Measurements from ENCODE around the gene KLC4.
A peak's percentile ranks its signal among the peaks of the same experiment; 100 is the strongest.

KLC4 gene

GRCh38 chr6:43070028-43070632 lies 10.7 kb downstream of the KLC4 start:
- Histone ChIP-seq H2AFZ (no peak overlapping the region), H3K4me1 (no peaks in the 10 kb centered on the region), H3K27ac (no peak overlapping the region), H3K4me3 (ENCODE audit: low read depth, low read length) (no peak overlapping the region), H3K36me3 (ENCODE audit: control insufficient read depth, insufficient read depth, low read length) (no peaks in the 10 kb centered on the region), H3K27me3 (ENCODE audit: control insufficient read depth, insufficient read depth, low read length) (no peaks in the 10 kb centered on the region), H3K79me2 (no peaks in the 10 kb centered on the region), H3K9ac (no peak overlapping the region), H3K9me3 (ENCODE audit: control insufficient read depth, low read length) (no peaks in the 10 kb centered on the region), H3K4me2 (ENCODE audit: low read length) (no peak overlapping the region)
- TF ChIP-seq, protein P1, sequence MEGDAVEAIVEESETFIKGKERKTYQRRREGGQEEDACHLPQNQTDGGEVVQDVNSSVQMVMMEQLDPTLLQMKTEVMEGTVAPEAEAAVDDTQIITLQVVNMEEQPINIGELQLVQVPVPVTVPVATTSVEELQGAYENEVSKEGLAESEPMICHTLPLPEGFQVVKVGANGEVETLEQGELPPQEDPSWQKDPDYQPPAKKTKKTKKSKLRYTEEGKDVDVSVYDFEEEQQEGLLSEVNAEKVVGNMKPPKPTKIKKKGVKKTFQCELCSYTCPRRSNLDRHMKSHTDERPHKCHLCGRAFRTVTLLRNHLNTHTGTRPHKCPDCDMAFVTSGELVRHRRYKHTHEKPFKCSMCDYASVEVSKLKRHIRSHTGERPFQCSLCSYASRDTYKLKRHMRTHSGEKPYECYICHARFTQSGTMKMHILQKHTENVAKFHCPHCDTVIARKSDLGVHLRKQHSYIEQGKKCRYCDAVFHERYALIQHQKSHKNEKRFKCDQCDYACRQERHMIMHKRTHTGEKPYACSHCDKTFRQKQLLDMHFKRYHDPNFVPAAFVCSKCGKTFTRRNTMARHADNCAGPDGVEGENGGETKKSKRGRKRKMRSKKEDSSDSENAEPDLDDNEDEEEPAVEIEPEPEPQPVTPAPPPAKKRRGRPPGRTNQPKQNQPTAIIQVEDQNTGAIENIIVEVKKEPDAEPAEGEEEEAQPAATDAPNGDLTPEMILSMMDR (IDR thresholded peaks at IDR 0.05) = peak; percentile 50

DNA sequence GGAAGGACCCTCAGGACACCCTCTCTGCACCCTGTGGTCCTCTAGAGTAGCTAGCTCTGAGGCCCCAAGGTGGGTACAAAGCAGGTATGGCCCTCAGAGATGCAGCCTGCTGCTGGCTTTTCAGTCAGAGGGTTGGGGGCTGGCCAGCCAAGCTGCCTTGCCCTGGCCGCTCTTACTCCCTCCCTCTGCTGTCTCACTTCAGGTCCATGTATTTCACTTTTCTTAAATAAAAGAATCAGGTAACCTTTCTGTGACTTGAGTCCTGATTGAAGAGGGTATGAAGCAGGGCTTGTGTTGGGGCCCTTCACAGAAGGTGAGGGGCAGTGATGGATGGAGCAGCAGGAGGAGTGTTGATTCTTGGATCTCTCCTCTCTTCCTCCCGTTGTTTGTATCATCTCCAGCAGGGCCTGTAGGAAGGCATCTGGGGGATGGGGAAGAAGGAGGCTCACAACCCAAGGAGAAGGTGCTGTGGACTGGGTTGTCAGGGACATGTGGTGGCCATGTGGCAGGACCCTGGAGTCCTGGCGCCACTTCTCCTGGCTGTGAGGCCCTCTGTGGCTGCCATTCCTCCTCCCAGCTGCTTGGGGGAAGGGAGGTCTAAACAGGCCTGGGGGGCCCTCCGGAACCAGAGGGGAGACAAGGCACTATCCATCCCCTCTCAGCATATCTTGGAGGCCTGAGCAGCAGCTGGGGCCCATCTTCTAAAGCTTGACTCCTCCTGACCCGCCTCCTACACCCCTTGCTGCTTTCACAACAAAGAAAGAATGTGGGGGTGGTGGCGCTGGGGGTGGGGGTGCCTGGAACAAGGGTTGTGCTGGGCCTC lies 15.6 kb downstream of the KLC4 start:
- no peak overlapping the region for H3K27ac ChIP-seq
- H3K79me2 ChIP-seq = peaks cover 16% of the 10 kb centered on the region
- no peaks in the 10 kb centered on the region for H3K9me3 ChIP-seq (ENCODE audit: control insufficient read depth, low read length)
- no peak overlapping the region for H2AFZ ChIP-seq
- H3K36me3 ChIP-seq (ENCODE audit: control insufficient read depth, insufficient read depth, low read length) = no peaks in the 10 kb centered on the region
- no peak overlapping the region for H3K4me3 ChIP-seq (ENCODE audit: low read depth, low read length)
- H3K4me2 ChIP-seq (ENCODE audit: low read length) = no peak overlapping the region
- peaks cover 9% of the 10 kb centered on the region for H3K4me1 ChIP-seq
- no peaks in the 10 kb centered on the region for H3K27me3 ChIP-seq (ENCODE audit: control insufficient read depth, insufficient read depth, low read length)
- H3K9ac ChIP-seq = no peak overlapping the region
- TF ChIP-seq, protein P1 (IDR thresholded peaks at IDR 0.05) = no peak

GRCh38 chr6:43075670-43076463 lies 16.4 kb downstream of the KLC4 start, which contains the start of gene PTK7:
TSS of gene PTK7 (plus strand) at chr6:43076314. CDS start at chr6:43076489, 175 bp downstream.
- Histone ChIP-seq H2AFZ (peak within 1 kb of the TSS; percentile 95), H3K27ac (no peak within 1 kb of the TSS), H3K9ac (peak within 1 kb of the TSS; percentile 72), H3K4me3 (ENCODE audit: low read depth, low read length) (peak within 1 kb of the TSS; percentile 72), H3K9me3 (ENCODE audit: control insufficient read depth, low read length) (no peaks in the 10 kb centered on the region), H3K4me2 (ENCODE audit: low read length) (peak within 1 kb of the TSS; percentile 92), H3K79me2 (peaks cover 16% of the 10 kb centered on the region), H3K4me1 (peaks cover 9% of the 10 kb centered on the region), H3K36me3 (ENCODE audit: control insufficient read depth, insufficient read depth, low read length) (no peaks in the 10 kb centered on the region), H3K27me3 (ENCODE audit: control insufficient read depth, insufficient read depth, low read length) (no peaks in the 10 kb centered on the region)
- TF ChIP-seq, protein P1 (IDR thresholded peaks at IDR 0.05) = no peak

DNA sequence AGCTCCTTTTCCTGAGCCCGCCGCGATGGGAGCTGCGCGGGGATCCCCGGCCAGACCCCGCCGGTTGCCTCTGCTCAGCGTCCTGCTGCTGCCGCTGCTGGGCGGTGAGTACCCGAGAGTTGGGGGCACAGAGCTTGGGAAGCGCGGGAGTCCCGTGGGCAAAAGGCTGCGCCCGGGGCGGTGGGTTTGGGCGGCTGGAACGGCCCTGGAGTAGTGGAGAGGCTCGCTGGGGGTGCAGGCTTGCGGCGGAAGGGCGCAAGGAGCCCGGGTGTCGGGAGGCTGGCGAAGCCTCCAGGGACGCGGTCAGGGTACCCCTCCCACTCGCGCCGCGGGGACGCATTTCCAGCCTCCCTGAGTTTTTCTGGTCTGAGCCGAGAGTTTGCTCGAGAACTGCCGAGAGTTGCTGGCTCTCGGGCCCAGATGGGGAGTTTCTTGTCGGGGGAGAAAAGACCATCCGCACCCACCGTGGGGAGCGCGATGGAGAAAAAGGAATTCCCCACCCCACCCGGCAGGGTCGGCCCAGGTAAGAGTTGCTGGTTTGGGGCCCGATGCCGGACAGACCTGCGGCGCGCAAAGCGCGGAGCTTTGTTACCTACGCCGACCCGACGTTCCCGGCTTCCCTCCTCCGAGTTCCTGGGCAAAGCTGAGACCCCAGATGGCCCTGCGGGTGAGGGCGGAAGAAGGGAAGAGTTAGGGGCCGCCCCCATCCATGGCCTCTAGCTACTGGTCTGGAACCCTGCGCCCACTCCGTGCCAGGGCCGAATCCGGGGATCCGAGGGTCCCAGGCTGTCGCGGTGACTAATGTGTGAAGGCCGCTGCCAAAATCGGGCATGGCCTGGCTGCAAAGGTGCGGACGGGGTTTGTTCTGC lies 17.3 kb downstream of the KLC4 start:
- Histone ChIP-seq H3K79me2 (peaks cover 16% of the 10 kb centered on the region), H3K4me1 (peaks cover 9% of the 10 kb centered on the region), H2AFZ (peak overlapping the region; percentile 95), H3K9ac (peak overlapping the region; percentile 72), H3K9me3 (ENCODE audit: control insufficient read depth, low read length) (no peaks in the 10 kb centered on the region), H3K4me3 (ENCODE audit: low read depth, low read length) (peak overlapping the region; percentile 72), H3K4me2 (ENCODE audit: low read length) (peak overlapping the region; percentile 92), H3K36me3 (ENCODE audit: control insufficient read depth, insufficient read depth, low read length) (no peaks in the 10 kb centered on the region), H3K27ac (no peak overlapping the region), H3K27me3 (ENCODE audit: control insufficient read depth, insufficient read depth, low read length) (no peaks in the 10 kb centered on the region)
- TF ChIP-seq, protein P1 (IDR thresholded peaks at IDR 0.05) = no peak
